NT2/D1 (cell line): Measurements from ENCODE around the gene PITRM1.

ENCODE experiments used
- YY1 ChIP-seq: IDR thresholded peaks from 2 replicates; pipeline ENCODE4 v1.6.1; 2011; ENCODE audit not compliant: insufficient read length, insufficient read depth
- ZNF274 ChIP-seq: IDR thresholded peaks from 2 replicates; pipeline ENCODE4 v1.6.1; 2011; ENCODE audit warnings: mild to moderate bottlenecking, low read depth, low read length

GRCh38 chr10:3206511-3207157, 34.1 kb upstream of the PITRM1 start:
- TF ChIP-seq ZNF274 (no peak), YY1 (no peak)
